ENCODE measurements around the gene CPNE9. TPM values are rescaled to one million over a fixed set of nuclear protein-coding genes. Genes with fewer than 3 reads are reported as not detected.

Gene CPNE9
- total RNA-seq, 1 donor from 2014 or later: 0.42 TPM

DNA sequence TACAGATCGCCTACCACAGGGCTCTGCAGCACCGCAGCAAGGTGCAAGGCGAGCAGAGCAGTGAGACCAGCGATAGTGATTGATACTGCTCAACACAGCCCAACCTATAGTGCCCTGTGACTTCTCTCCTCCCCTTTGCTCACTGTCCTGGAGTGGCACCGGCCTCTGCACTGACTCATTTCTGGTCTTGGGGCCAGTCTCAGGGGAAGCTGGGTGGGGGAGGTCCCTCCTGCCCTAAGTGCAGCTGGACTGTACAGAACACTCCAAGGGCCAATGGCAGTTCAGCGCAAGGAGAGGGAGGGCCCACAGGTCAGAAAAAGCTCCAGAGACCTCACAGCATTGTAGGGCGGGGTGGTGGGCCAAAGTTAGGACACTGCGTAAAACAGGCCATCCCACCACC is 43.6 kb downstream of the CPNE9 start:
- H3K27ac Mint-ChIP-seq: no peak overlapping the region
- H3K36me3 Mint-ChIP-seq: peaks cover 25% of the 10 kb centered on the region
- H3K9me3 Mint-ChIP-seq: no peaks in the 10 kb centered on the region
- H3K27me3 Mint-ChIP-seq (ENCODE audit: low read depth): no peaks in the 10 kb centered on the region
- DNase-seq (ENCODE audit: low spot score in 2 of 2, unreplicated experiment in 2 of 2): no peak
- H3K4me1 Mint-ChIP-seq: peaks cover 22% of the 10 kb centered on the region
- no peak for TF ChIP-seq CTCF (IDR thresholded peaks at IDR 0.05; ENCODE audit: unreplicated experiment)
- no peak overlapping the region for H3K4me3 Mint-ChIP-seq

- TF ChIP-seq CTCF (IDR thresholded peaks at IDR 0.05; ENCODE audit: unreplicated experiment): no peak
- Mint-ChIP-seq H3K4me1 (peaks cover 22% of the 10 kb centered on the region), H3K27me3 (ENCODE audit: low read depth) (no peaks in the 10 kb centered on the region), H3K27ac (no peak overlapping the region), H3K9me3 (no peaks in the 10 kb centered on the region), H3K36me3 (peaks cover 25% of the 10 kb centered on the region), H3K4me3 (no peak overlapping the region)
- DNase-seq (ENCODE audit: low spot score in 2 of 2, unreplicated experiment in 2 of 2): no peak
Observed at GRCh38 chr3:9748031-9748430, 44.4 kb downstream of the CPNE9 start.

DNA sequence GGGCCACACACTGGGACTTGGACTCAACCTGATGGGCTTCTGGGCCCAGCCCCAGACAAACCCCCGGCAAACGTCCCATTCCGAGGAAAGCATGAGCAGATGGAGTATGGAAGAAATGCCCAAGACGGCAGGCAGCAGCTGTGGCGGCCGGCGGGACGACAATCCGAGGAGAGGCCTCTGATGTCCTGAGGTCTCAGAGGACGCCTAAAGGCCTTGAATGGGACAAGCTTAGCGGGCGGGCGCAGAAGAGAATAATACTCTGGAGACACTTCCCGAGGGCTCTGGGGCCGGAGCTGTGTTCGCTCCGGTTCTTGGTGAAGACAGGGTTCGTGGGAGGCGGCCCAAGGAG is 45.6 kb downstream of the CPNE9 start:
- H3K27me3 Mint-ChIP-seq (ENCODE audit: low read depth): no peaks in the 10 kb centered on the region
- H3K4me1 Mint-ChIP-seq: peaks cover 22% of the 10 kb centered on the region
- no peak for DNase-seq (ENCODE audit: low spot score in 2 of 2, unreplicated experiment in 2 of 2)
- H3K4me3 Mint-ChIP-seq: peak overlapping the region; percentile 94
- no peaks in the 10 kb centered on the region for H3K9me3 Mint-ChIP-seq
- peaks cover 19% of the 10 kb centered on the region for H3K36me3 Mint-ChIP-seq
- peak overlapping the region; percentile 97 for H3K27ac Mint-ChIP-seq
- no peak for TF ChIP-seq CTCF (IDR thresholded peaks at IDR 0.05; ENCODE audit: unreplicated experiment)

DNA sequence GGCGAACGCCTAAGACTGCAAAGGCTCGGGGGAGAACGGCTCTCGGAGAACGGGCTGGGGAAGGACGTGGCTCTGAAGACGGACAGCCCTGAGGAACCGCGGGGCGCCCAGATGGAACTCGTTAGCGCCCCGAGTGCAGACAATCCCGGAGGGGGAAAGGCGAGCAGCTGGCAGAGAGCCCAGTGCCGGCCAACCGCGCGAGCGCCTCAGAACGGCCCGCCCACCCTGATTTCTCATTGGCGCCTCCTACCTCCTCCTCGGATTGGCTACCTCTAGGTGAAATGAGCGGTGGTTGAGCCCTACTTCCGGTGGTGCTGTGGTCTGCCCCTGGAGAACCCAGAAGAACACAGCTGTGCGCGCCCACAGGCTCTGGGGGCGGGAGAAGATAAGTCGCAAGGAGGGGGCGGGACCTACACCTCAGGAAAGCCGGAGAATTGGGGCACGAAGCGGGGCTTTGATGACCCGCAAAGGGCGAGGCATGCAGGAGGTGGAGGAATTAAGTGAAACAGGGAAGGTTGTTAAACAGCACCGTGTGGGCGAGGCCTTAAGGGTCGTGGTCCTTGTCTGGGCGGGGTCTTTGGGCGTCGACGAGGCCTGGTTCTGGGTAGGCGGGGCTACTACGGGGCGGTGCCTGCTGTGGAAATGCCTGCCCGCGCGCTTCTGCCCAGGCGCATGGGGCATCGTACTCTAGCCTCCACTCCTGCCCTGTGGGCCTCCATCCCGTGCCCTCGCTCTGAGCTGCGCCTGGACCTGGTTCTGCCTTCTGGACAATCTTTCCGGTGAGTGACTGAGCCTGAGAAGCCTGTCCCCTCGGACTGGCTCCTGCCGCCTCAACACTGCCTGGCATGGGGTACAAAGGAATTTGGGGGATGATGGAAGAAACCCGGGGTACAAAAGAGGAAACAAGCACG is 46.3 kb downstream of the CPNE9 start, which contains the start of gene OGG1:
Gene OGG1, plus strand, starts transcription at position 308 of the 911 bp plus-strand sequence. Its CDS starts 335 bp downstream, at position 643.
- Mint-ChIP-seq H3K4me3 (peak within 1 kb of the TSS; percentile 94), H3K27me3 (ENCODE audit: low read depth) (no peaks in the 10 kb centered on the region), H3K36me3 (peaks cover 18% of the 10 kb centered on the region), H3K4me1 (peaks cover 22% of the 10 kb centered on the region), H3K27ac (peak within 1 kb of the TSS; percentile 97), H3K9me3 (no peaks in the 10 kb centered on the region)
- TF ChIP-seq CTCF (IDR thresholded peaks at IDR 0.05; ENCODE audit: unreplicated experiment): no peak
- peak; percentile 92 to 97 for DNase-seq (ENCODE audit: low spot score in 2 of 2, unreplicated experiment in 2 of 2)

DNA sequence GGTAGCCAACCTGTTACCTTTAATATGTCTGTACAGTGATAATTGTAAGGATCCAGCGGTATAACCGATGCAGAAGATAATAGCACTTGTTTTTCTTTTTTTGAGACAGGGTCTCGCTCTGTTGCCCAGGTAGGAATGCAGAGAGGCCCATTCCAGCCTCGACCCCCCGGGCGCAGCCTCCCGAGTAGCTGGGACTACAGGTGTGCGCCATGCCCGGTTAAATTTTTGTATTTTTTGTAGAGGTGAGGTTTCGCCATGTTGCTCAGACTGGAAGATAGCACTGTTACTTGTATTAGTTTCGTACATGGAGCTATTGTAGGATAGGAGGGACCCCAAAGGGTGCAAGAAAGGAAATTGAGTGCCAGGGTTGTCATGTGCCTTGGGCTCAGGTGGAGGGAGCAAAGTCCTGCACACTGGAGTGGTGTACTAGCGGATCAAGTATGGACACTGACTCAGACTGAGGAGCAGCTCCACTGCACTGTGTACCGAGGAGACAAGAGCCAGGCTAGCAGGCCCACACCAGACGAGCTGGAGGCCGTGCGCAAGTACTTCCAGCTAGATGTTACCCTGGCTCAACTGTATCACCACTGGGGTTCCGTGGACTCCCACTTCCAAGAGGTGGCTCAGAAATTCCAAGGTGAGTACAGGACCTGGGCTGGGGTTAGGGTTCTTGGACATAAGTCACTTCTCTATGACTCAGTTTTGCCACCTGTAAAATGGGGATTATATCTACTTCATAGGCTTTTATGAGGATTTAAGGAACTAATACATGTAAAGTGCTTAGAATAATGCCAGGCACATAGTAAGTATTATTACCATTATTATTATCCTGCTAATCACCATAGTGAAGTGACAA is 47.2 kb downstream of the CPNE9 start:
- TF ChIP-seq CTCF (IDR thresholded peaks at IDR 0.05; ENCODE audit: unreplicated experiment): no peak
- peak overlapping the region; percentile 97 for H3K27ac Mint-ChIP-seq
- peaks cover 22% of the 10 kb centered on the region for H3K4me1 Mint-ChIP-seq
- H3K36me3 Mint-ChIP-seq: peaks cover 20% of the 10 kb centered on the region
- no peaks in the 10 kb centered on the region for H3K27me3 Mint-ChIP-seq (ENCODE audit: low read depth)
- H3K9me3 Mint-ChIP-seq: no peaks in the 10 kb centered on the region
- peak overlapping the region; percentile 94 for H3K4me3 Mint-ChIP-seq
- no peak for DNase-seq (ENCODE audit: low spot score in 2 of 2, unreplicated experiment in 2 of 2)
